Activated CD4-positive, alpha-beta T cell treated with anti-CD3 and anti-CD28 coated beads for 48 hours (primary cell): ENCODE results near the gene DHTKD1.
"Not testable (repeated sequence)": the region's sequence is repeated elsewhere in the genome, so short reads cannot be mapped to it uniquely, and the experiment has no call there.

Experiments used
- DNase-seq: peaks from one replicate; pipeline ENCODE4 v3.0.0-alpha.2; 2020

The DHTKD1 gene

GRCh38 chr10:12063483-12063818 is 5.3 kb upstream of the DHTKD1 start:
- no peak for DNase-seq

GRCh38 chr10:12067336-12067735 is 1.4 kb upstream of the DHTKD1 start:
- DNase-seq: no peak

- not testable (repeated sequence) for DNase-seq
These were observed 2.7 kb downstream of the DHTKD1 start for GRCh38 chr10:12071441-12071840.

DNA sequence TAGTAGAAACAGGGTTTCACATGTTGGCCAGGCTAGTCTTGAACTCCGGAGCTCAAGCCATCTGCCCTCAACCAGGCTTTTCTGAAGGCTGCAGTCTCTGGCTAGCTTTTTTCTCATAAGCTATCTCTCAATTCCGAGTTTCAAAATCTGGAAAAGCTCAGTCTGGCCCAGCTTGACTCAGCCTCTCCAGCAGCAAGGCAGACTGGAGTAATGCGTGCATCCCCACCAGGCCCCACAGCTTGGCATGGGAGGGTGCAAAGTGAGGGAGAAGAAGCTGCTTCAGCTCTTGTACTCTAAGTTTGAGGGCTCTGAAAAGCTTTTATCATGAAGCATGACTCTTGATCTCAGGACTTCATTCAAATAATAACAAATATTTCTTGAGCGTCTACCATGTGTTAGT is 4.8 kb downstream of the DHTKD1 start:
- DNase-seq: no peak

- no peak for DNase-seq
These were observed 8.9 kb downstream of the DHTKD1 start for GRCh38 chr10:12077580-12078180.

- DNase-seq: no peak
These were observed 12.7 kb downstream of the DHTKD1 start for GRCh38 chr10:12081470-12081869.

DNA sequence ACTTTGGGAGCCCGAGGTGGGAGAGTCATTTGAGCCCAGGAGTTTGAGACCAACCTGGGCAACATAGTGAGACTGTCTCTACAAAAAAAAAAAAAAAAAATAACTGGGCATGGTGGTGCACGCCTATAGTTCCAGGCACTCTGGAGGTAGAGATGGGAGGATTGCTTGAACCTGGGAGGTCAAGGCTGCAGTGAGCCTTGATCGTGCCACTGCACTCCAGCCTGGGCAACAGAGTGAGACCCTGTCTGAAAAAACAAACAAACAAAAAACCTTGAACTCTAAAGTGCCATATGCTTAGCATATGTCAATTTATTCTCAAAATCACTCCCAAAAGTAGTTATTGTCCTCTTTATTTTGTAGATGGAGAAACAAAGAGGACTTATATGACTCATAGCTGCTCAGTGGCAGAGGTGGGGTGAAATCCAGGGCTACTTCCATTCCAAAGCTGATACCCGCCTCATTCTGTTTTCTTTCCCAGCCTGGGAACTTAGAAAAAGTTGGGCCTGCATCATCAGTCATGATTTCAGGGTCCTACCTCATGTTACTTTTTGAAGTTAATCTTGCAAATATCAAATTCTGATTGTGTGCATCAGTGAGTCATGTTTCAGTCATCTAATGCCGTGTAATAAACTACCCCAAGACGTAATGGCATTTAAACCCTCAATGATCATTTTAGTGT is 13.3 kb downstream of the DHTKD1 start:
- no peak for DNase-seq

- DNase-seq: no peak
These were observed 20.2 kb downstream of the DHTKD1 start for GRCh38 chr10:12088919-12089318.

GRCh38 chr10:12091421-12091820 is 22.7 kb downstream of the DHTKD1 start:
- DNase-seq: no peak

- not testable (repeated sequence) for DNase-seq
These were observed 28.6 kb downstream of the DHTKD1 start for GRCh38 chr10:12097361-12097760.

- no peak for DNase-seq
These were observed 29.0 kb downstream of the DHTKD1 start for GRCh38 chr10:12097791-12098190.

- DNase-seq: no peak
These were observed 30.2 kb downstream of the DHTKD1 start for GRCh38 chr10:12098966-12099365.

DNA sequence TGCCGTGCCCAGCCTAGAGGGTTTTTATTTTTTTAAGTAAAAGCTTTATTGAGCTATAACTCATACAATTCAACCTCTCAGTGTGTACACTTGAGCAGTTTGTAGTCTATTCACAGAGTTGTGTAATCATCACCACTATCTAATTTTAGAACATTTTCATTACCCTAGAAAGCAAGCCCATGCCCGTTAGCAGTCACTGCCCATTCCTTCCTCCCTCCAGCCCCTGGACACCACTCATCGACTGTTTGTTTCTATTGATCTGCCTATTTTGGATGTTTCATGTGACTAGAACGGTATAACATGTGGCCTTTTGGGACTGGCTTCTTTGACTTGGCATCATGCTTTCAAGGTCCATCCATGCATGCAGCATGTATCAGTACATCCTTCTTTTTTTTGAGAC is 35.0 kb downstream of the DHTKD1 start:
- DNase-seq: no peak

GRCh38 chr10:12107781-12108180 is 39.0 kb downstream of the DHTKD1 start:
- no peak for DNase-seq

GRCh38 chr10:12109286-12109685 is 40.5 kb downstream of the DHTKD1 start:
- no peak for DNase-seq

- no peak for DNase-seq
These were observed 42.8 kb downstream of the DHTKD1 start for GRCh38 chr10:12111528-12111927.

- DNase-seq: no peak
These were observed 44.9 kb downstream of the DHTKD1 start for GRCh38 chr10:12113627-12114026.

GRCh38 chr10:12121673-12122072 is 52.9 kb downstream of the DHTKD1 start:
- no peak for DNase-seq

DNA sequence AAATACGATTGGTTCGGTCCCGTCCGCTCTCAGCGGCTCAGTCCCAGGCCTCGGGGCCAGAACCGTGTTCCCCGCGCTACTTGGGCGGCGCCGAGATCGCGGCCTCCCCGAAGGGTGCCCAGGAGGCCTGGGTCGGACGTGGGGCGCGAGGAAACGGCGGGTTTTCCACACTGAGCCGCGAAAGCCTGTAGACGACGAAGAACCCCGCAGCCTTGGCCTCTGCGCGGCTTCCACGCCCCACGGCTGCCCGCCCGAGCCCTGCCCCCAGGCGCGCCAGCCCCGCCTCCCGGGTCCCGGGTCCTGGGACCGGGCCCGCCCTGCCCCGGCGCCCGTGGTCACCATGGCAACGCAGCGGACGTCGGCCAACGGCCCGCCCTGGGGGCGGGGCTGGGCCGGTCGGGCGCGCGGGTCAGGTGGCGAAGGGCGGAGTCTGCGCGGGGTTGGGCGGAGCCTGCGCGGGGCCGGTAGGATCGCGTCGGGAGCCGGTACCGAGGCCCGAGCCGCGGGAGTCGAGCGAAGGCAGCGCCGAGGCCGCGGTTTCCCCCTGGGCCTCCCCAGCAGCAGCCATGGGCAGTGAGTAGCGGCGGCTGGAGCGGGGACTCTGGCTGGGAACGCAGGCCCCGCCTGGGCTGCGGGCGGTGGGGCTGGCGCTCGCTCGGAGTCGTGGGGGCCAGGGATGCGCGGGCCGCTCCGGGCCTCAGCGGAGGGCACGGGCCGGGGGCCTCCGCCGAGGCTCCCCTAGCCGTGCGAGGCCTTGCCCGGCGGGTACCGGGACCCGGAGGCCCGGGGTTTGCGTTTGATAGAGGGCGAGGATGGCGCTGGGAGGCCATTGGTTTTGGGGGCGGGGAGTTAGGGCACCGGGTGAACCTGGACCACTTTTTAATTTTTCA is 60.7 kb downstream of the DHTKD1 start, which contains the start of gene SEC61A2:
TSS of gene SEC61A2 (plus strand) at position 456 of the 890 bp plus-strand sequence. CDS start at position 567, 111 bp downstream.
- peak; percentile 98 for DNase-seq

DNA sequence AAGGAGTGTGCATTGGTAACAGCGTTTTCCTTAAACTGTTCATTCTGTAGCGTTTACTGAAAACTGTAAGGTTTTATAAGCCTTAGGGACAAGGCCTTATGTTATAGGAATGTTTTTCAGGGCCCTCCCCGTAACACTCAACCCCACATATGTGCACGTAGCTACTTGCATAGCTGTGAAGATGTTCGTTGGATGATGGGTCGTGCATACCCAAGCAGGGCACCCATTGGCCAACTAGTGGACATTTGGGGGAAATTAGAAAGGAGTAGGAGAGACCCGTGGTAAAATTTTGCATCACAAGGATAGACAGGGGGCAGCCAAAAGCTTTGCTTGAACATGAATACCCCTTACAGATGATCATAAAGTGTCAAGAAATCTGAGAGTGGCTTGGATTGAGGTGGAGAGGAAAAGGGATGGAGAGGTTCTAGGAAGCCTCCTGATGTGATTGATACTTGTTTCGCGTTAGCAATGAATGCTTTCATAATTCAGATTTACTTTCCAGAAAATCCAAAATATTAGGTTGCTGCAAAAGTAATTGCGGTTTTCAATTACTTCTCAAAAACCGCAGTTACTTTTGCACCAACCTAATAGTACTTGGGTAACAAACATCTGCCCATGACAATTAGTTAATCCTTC is 61.6 kb downstream of the DHTKD1 start:
- peak; percentile 54 for DNase-seq

DNA sequence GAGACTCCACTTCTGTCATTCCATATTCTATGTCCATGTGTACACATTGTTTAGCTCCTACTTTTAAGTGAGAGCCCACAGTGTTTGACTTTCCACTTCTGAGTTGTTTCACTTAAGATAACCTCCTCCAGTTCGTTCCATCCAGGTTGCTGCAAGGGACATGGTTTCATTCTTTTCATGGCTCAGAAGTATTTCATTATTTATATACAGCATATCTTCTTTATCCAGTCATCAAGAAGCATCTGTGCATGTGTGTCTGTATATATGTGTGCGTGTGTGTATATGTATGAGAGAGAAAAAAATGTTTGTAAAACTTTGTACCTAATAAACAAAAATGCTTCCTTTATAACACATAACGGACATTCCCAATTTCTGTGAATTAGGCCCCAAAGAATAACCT is 66.9 kb downstream of the DHTKD1 start:
- no peak for DNase-seq

- no peak for DNase-seq
These were observed 71.3 kb downstream of the DHTKD1 start for GRCh38 chr10:12140038-12140437.

DNA sequence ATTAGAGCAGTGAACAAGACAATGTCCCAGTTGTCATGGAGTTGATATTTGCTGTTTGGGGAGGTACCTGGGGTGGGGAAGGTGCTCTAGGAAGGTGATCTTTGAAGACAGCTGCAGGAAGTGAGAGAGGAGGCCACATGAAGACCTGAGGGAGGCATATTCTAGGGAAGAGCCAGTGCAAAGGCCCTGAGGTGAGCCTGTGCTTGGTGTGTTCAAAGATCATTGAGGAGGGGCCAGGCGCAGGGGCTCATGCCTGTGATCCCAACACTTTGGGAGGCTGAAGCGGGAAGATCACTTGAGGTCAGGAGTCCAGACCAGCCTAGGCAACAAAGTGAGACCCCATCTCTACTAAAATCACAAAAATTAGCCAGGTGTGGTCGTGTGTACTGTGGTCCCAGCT is 75.8 kb downstream of the DHTKD1 start:
- DNase-seq: no peak
